Dermis blood vessel endothelial cell (primary cell): ENCODE results near the gene TLE4. TPM values are rescaled to one million over a fixed set of nuclear protein-coding genes. Genes with fewer than 3 reads are reported as not detected.
A peak's percentile ranks its signal among the peaks of the same experiment; 100 is the strongest.

ENCODE experiments used
- DNase-seq: peaks from one replicate; pipeline ENCODE4 v3.0.0; 2010
- total RNA-seq: library from RNA; depleted of rRNA; stranded (reverse); fragments of >200 nt; gene quantifications from 2 replicates; pipeline ENCODE4 v1.2.3, GENCODE V29; 2014

TLE4 gene
- total RNA-seq, 1 donor from 2014 or later: 23.7 TPM

DNA sequence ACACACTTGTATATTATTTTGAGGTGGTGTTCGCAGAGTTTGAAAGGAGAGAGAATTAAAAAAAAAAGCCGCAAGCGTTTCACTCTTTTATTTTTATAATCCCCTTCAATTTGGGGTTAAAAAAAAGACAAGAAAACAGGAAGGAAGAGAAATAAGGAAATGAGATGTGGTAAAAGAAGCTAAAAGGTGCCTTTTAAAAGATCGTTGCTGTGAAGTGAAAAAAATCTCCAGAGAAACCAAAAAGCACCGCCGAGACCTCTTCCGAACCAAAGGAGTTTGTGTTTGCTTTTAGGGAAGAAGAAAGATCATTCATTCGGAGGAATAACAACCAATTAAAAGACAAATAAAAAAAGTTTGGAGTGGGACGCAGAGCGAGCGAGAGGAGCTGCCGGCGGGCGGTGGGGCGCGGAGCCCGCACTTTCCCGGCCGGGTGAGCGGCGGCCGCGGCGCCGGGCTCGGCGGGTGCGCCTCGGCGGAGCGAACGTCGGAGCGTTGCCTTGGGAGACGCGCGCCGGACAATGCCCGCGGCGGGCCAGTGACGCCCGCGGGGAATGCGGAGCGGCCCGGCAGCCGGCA lies 355 bp downstream of the TLE4 start:
- no peak for DNase-seq

DNA sequence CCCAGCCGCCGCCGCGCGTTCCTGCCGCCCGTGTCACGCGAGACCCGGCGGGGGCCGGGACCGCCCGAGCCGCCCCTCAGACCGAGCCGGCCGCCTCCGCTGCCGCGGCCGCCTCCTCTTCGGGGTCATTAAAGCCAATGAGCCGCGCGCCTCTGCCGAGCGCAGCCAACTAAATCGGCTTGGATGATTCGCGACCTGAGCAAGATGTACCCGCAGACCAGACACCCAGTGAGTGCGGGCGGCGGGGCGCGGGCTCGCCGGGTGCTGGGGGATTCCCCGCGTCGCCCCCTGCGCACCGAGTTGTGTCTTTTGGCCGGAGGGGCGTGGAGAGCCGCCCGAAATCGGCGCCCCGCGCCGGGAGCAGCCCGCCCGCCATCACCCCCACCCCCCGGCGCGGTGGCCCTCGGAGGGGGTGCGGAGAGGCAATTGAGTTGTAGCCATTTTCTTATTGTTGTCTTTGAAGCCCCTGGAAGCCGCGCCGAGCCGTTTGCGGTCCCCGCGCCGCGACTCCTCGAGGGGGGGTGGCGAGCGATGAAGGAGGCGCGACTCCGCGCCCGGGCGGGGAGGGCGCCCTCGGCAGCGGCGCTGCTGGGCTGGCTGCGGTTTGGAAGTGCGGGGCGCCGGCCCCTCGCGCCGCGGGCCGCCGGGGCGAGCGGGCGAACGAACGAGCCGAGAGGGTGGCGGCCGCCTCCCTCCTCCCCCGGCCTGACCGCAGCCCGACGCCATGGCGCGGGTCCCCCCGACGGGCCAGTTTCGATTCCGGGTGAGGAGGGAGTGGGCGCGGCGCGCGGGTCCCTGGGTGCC lies 1.0 kb downstream of the TLE4 start:
- peak; percentile 71 for DNase-seq

DNA sequence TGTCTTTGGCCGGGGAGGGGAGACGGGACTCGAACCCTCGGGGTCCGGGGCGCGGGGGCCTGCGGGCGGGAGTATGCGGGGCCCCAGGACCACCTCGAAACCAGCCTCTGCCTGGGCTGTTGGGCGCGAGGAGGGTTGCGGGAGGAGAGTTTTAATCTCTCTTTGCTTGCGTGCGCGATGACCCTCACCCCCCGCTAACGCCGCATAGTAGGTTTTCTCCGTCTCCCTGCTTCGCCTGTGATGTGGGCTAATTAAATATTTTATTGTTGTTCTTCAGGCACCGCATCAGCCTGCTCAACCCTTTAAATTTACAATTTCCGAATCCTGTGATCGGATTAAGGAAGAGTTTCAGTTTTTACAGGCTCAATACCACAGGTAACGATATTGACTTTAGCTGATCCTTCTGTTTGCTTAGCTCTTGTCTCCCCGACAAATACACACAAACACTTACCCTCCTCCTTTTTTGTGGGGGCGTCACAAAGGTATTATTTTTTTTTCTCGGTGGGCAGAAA lies 1.7 kb downstream of the TLE4 start:
- DNase-seq: peak; percentile 33

DNA sequence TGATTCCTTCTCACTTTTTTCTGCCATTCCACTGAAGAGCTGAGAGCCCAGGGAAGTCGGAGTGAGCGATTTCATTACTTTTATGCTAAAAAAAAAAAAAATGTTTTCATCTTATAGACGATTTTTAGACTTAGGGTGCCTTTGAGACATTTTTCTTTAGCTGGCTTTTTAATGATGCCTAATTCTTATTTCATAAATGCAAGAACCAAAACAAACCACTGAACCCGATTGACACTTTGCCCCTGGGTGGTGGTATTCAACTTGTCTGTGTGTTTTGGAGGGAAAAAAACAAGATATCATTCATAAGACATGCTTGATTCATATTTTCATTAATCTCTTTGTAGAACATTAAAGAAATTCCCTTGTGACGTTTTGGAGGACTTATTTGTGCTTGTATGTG lies 2.4 kb downstream of the TLE4 start:
- DNase-seq: peak; percentile 13

DNA sequence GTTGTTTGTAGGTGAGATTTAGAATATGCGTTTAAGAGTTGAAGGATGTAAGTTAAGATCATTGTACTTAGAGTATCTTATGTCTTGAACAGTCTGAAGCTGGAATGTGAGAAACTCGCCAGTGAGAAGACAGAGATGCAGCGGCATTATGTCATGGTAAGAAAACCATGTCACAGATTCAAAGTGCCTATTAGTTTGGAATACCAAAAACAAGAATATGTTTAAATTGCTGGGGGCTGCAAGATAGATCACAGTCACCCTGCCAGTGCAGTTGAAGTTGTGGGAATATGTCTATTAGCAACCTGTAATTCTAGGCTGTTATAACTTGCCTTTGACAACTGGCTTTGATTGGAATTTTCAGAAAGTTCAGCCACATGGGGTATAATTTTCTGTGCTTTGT lies 3.0 kb downstream of the TLE4 start:
- peak; percentile 36 for DNase-seq

DNA sequence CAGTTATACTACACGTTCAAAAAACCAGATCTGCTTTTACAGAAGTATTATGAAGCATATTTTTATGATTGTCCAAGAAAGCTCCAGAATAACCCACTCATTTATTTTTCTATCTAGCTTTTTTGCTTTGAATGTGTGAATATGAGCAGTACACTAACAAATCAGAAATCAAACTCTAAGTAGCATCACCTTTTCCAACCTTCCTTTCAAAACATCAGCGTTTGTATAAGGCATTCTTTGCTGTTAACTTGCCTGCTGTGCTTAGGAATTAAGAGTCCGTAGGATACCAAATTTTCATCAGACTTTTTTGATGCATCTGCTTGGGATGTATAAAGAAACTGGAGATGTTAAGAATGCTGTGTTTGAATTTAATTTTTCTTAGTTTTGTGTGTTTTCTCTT lies 3.8 kb downstream of the TLE4 start:
- DNase-seq: no peak

DNA sequence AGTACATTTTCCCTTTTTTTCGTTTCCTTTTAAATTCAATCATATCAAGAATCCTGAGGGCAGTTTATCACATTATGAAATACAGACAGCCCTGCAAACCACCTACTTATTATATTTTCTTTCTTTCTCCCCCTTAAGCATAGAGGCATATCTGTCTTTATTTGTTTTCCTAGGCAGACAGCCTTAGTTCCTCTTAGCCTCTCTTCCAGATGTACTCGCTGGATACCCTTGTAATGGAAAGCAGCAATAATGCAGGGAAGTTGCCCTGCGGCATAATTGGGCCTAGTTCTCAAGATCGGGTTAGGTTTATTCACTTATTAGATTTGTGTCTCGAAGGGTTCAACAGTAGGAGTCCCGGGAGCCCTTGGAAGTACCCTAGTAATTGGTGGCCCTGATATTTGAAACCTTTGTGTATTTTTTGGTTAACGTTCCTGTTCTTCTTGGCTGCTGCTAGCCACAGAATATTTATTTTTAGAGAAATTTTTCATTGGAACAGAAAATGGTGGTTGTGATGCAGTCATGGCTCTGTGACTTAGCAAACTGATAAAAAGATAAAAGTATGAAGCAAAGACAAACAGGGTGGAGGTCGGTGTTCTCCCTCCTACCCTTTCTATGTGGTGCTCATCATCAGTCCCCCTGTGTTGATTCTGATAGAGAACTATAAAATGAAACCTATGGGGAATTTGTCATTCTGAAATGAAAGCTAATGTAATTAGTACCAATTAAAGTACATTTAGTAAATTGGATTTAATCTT lies 6.4 kb downstream of the TLE4 start:
- no peak for DNase-seq

DNA sequence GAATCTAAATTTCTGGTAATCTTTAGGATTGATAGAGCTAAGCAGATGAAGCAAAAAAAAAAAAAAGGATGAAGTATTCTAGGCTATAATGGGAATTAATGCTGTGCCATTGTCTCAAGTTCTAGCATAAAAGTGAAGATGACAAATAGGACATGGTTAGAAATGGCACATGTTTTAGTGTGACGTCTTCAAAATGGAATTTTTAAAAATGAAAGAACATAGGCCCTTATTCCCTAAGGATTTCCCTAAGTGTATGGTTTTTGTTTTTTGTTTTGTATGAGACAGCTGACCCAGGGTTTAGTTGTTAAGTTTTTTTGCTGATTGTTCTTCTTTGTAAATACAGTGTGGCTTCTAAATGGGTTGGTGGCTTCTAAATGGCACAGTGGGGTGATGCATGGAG lies 7.1 kb downstream of the TLE4 start:
- no peak for DNase-seq

DNA sequence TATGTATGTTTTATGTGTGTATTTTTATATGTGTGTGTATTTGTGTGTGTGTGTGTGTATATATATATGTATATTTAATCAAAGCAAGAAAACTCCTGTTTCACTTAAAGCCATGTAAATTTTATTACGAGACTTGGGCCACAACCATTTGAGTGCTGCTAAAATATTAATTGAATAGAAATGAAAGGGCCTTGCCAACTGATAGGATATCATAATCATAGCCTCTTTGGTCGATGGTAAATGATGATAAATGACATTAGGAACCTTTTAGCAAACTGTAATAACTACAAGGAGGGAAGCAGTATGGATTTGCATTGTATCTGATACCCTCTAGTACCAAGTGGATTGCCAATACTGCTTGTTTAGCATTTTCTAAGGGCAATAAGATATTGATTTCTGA lies 7.9 kb downstream of the TLE4 start:
- DNase-seq: no peak

DNA sequence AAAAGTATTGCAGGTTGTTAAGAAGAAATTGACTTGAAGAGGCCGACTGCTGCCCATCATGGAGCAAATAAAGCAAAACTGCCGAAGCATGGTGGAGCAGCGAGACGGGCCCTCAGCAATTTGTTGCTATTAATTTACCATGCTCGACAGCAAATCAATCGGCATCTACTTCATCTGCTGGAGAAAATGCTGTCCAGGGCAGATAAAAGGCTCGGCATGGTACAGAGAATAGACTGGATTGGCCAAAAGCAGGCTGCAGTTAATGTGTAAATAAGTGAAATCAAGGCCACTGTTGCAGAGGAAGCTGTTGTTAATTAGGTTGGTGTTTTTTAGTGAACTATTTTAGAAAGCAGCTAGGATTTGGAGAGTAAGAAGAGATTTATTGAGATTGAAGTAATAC lies 8.3 kb downstream of the TLE4 start:
- DNase-seq: no peak

DNA sequence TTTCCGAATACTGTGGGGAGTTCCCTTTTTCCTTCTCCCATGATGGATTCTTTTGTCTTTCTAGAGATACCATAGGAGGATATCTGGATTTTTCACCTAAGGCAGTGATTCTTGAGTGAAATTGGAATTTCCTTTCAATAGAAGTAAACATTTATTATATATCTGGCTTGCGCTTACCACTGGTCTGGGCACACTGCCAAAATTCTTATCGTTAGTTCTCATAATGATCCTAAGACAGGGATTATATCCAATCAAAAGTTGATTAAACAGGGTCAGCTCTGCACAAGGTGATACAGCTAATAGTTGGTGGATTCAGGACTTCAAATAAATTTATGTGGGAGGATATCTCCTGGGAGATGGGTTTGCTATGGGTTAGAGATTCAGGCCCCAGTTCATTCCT lies 9.6 kb downstream of the TLE4 start:
- DNase-seq: peak; percentile 88

DNA sequence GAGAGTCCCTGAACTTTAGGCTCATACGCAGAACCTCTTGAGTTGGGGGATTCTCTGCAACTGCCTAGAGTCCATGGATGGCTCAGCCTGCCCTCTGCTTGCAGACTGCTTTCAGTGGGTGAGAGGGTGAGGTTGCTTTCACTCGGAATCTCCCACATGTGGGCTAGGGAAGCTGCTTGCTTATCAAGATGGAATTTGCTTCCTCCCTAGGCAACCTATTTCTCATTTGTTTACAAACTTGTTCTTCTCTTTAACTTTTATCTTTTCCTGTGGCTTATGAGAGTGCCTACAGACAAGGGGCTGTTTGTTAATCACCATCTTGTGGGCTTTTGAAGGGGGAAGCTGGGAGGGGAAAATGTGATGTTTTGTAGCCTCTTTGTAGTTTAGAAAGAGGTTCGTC lies 10.0 kb downstream of the TLE4 start:
- DNase-seq: peak; percentile 68

DNA sequence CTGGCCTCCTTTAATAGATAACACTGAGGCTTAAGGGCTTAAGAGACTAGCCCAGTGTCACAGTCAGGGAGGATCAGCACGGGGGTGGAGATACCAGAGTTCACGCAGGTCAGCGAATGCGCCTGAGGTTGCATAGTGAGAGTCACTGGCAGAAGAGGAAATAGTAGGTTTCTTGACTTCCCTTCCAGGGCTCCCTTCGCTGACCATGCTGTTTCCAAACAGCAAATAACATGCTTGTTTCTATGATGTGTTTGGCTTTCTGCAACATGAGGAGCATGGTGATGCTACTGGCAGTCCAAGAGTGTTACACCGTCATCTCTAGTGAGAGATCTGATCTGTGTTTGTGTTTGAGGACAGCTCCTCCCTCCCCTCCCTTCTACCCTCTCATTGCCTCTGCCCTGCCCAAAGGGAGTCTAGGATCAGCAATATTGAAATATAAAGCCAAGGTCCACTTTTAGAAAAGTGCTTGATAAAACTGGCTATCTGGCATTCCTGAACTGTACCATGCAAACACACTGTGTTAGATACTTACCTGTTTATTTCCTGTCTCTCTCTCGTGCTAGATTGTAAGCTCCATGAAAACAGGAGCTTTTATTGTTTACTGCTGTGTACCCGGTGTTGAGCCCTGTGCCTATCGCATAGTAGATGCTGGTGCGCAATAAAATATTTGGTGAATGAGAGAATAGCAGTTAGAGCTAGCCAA lies 12.3 kb downstream of the TLE4 start:
- no peak for DNase-seq

DNA sequence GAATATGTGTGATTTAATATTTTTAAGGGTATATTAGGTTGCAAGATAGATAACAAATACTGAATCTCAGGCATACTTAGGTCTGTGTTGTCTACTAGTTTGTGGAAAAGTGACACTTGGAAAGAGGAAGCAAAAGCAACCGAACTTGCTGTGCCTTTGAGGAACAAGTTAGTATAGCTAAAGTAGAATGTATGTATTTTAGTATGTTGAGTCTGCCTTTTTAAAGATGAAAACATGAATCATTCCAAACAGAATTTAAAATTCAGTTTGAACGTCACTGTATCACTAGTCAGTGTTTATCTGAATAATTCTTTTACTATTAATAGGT lies 12.9 kb downstream of the TLE4 start:
- no peak for DNase-seq

DNA sequence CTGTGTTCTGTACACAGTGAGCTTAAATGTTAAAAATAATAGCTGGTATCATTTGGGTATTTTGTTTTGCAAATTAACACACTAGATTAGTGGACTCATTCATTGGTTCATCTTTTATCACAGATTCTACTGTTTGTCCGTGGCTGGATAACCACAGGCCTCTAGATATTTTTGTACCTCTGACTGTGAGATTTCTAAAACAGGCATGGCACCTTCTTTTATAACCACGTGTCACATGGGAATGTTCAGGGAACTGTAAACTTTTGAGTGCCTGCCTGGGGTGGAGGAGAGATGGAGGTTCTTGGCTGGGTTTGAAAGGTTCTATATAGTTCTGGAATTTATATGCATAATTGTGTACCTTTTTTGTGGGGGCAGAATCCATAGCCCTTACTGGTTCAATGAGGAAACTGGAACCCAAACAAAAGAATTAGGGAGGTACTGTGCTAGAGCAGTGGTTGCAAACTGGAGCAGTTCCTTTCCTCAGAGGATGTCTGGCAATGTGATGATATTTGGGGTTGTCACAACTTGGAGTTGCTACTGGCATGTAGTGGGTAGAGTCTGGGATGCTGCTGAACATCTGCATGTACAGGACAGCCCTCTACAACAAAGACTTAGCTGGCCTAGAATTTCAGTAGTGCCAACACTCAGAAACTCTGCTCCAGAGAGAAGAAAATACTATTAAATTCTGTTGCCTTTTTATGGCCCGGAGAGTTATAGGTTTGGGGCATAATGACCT lies 16.9 kb downstream of the TLE4 start:
- DNase-seq: no peak

DNA sequence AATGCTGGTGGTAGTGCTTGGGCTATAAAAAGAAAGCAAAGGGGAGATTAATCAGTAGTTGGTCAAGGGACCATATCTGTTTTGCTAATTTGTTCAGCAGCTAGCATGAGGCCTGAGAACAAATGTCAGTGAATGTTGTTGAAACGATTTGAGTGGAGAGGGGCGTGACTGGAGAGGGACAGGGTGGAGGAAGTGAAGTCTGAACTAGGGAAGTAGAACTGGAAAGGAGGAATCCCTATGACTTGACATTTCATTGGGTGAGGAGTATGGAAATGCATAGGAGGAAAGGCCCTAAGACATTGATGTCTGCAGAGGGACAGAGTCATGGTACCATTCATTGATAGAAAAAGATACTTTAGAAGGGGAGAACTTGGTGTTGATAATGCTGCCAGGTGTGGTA lies 19.7 kb downstream of the TLE4 start:
- DNase-seq: no peak

DNA sequence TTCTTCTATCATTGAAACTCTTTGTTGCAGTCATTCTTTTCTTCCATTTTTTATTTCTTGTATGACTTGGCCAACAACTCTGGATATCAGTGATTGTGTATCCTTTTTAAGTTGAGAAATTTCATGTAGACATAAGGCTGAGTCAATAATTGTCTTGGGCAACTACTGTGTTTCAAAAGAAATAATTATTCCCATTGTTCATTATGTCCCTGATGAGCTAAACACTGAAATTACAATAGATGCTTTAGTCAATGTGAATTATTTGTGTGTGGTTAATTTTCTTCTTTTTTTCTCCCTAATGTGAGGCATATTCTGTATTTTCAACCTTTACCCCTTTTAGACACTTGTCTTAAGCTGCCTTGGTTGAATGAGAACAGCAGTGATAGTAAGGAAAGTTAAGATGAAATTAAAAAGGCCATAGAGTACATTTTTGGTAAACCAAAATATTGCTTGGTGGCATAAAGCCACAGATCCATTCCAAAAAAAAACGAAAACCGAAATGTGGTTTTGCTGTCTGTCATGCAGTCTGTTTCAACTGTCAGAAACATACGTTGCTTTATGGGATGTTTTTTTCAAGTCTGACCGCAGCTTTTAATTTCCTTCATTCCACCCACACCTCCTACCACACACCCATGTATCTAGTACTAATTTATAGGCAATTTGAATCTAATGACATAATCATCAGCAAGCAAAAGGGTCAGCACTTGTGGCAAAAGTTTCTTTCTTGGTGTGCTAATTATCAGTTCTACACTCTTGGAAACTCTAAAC lies 21.1 kb downstream of the TLE4 start:
- DNase-seq: no peak

DNA sequence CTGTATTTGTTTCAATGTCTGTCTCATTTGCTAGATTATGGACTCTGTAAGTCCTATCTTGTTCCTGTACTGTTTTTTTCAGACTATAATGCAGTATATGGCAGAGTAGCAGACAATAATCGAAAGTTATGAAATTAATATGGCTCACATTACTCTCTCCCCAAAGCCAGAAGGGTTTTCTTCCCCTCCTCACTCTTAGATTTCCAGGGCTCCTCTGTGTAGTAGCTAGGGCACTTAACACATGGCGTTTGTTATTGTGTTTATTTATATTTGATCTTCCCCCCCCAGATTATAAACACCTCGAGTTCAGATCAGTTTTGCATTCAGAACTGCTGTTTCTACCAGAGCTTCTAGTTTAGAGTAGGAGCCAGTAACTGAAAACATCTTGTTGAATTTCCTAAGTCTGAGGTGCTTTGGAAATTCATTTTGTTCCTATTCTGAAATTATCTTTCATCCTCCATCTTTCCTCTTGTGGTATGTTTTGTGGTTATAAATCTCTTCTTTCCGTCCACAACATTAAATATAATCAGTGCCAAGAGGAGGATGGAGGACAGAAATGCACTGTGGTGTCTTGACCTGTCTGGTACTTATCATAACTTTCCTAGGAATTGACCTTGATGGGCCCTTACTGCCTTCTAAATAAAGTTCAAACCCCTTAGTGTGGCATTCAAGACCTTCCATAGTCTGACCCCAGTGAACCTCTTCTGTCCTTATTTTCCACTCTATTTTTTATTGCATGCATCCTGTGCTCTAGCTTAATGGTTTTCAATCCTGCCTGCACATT lies 27.0 kb downstream of the TLE4 start:
- DNase-seq: no peak

DNA sequence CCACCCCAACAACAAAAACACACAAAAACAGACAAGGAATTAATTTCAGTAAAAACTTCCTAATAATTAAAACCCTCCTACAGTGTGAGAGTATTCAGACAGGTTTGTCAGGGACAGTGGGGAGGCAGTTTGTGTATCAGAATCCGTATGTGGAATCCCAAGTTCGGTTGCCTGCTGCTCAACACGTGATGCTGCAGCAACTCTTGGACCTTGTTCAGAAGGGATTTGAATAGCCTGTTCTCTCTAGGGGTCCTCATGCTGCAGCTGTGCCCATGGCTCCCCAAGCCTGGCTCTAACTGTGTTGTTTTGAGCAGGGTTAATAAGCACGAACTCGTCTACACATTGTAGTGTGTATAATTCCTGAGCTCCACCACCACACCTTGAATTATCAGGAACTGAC lies 28.7 kb downstream of the TLE4 start:
- DNase-seq: no peak

DNA sequence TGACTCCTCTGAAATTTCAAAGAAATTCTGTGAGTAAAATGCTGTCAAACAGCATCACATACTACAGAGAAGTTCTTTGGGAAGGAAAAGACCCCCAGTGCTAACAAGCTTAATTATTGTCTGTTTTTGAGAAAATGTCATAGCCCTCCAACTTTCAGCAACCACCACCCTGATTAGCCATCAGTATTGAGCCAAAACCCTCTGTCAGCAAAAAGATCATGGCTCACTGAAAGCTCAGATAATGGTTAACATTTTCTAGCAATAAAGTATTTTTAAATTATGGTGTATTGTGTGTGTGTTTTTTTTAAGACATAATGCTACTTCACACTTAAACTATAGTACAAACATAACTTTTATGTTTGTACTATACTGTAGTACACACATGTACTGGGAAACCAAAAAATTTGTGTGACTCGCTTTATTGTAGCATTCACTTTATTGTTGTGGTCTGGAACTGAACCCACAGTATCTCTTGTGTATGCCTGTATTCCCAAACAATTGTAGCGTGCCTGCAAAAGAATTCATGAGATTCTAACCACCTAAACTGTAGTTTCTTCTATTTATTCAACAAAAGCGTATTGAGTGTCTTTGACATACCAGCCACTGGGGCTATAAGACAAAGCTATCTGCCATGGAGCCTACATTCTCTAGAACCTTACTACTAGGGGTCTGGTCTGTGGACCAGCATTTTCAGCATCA lies 31.6 kb downstream of the TLE4 start:
- DNase-seq: no peak
